ENCODE measurements around the gene MCCC1.

DNA sequence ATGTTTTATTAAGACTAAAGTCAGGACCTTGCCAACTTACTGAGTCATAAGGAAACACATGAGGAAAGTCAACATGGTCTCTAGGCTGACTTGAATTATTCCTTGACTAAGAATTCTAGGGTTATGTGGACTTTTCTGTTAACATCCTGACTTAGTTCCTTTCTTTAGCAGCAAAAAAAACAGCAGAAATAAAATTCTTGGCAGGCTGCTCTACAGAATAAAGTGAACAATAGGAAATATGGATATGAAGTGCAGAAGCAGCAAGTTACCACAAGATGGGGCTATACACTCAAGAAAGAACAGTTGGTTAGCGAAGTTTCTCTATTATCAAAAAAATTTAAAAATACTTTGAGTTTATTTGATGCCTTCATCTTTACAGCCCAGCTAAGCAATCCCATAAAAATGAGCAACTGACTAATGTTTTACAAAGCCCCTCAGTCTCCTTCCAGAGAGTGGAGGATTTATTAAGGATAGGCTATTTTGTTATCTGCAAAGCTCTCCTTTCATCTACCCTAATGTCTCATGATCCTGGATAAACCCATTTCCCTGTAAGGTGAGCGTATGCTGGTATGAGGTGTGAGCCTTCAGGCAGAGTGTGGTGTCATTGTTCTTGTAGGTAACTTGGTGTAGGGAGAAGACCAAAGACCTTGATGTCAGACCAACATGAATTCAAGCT is 23.1 kb upstream of the MCCC1 start:
- TF ChIP-seq POLR2A (IDR thresholded peaks at IDR 0.05; ENCODE audit: low read depth, low read length) = no peak
- TF ChIP-seq, protein P1, sequence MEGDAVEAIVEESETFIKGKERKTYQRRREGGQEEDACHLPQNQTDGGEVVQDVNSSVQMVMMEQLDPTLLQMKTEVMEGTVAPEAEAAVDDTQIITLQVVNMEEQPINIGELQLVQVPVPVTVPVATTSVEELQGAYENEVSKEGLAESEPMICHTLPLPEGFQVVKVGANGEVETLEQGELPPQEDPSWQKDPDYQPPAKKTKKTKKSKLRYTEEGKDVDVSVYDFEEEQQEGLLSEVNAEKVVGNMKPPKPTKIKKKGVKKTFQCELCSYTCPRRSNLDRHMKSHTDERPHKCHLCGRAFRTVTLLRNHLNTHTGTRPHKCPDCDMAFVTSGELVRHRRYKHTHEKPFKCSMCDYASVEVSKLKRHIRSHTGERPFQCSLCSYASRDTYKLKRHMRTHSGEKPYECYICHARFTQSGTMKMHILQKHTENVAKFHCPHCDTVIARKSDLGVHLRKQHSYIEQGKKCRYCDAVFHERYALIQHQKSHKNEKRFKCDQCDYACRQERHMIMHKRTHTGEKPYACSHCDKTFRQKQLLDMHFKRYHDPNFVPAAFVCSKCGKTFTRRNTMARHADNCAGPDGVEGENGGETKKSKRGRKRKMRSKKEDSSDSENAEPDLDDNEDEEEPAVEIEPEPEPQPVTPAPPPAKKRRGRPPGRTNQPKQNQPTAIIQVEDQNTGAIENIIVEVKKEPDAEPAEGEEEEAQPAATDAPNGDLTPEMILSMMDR (conservative IDR thresholded peaks at IDR 0.05; ENCODE audit: low read depth, low read length) = peak; percentile 93
- no peak for TF ChIP-seq CEBPB (IDR thresholded peaks at IDR 0.05; ENCODE audit: low read depth, low read length)
- no peak for TF ChIP-seq MXI1 (IDR thresholded peaks at IDR 0.05; ENCODE audit: borderline replicate concordance, low read depth, low read length)
- TF ChIP-seq RFX5 (IDR thresholded peaks at IDR 0.05; ENCODE audit: low read depth, low read length) = no peak
- TF ChIP-seq RAD21 (IDR thresholded peaks at IDR 0.05; ENCODE audit: low read length) = peak; percentile 87
- no peak for TF ChIP-seq RCOR1 (IDR thresholded peaks at IDR 0.05; ENCODE audit: insufficient replicate concordance, low read length)
- TF ChIP-seq MAZ (IDR thresholded peaks at IDR 0.05; ENCODE audit: borderline replicate concordance, low read depth, low read length) = no peak
- TF ChIP-seq MAFK (IDR thresholded peaks at IDR 0.05; ENCODE audit: low read depth, low read length) = no peak
- TF ChIP-seq NFE2L2 (IDR thresholded peaks at IDR 0.05; ENCODE audit: low read depth, low read length) = no peak
- peak; percentile 88 for TF ChIP-seq SMC3 (IDR thresholded peaks at IDR 0.05; ENCODE audit: low read depth, low read length)
- no peak for TF ChIP-seq CHD1 (IDR thresholded peaks at IDR 0.05; ENCODE audit: low read depth, low read length)
- TF ChIP-seq FOS (IDR thresholded peaks at IDR 0.05; ENCODE audit: low read depth, low read length) = no peak
